Activated CD4-positive, alpha-beta memory T cell treated with anti-CD3 and anti-CD28 coated beads, Interleukin-2, amount 10 ng/mL, durations not matched to agents 7 days and 5 days (primary cell): ENCODE measurements around the gene PRR11. TPM values are rescaled to one million over a fixed set of nuclear protein-coding genes. Genes with fewer than 3 reads are reported as not detected.

Experiments used
- CTCF ChIA-PET: fragments of 350-600 bp; sonication (Branson Sonifier 250); formaldehyde crosslinking; loops from one replicate; lab custom pipeline; 2021; ENCODE audit warnings: antibody characterized with exemption, inconsistent platforms; lab: Charles Lee
- POLR2A ChIA-PET: fragments of 350-600 bp; sonication (Branson Sonifier 250); formaldehyde crosslinking; loops from one replicate; lab custom pipeline; 2021; ENCODE audit warnings: antibody characterized with exemption; lab: Charles Lee
- DNase-seq: peaks from one replicate; pipeline ENCODE4 v3.0.0-alpha.2; 2020
- H3K27ac Mint-ChIP-seq: one replicate; pipeline ENCODE4 v1.8.0; 2021; ENCODE audit warnings: mild to moderate bottlenecking, mixed read lengths
- H3K27me3 Mint-ChIP-seq: one replicate; pipeline ENCODE4 v1.8.0; 2021; ENCODE audit warnings: mixed read lengths
- H3K36me3 Mint-ChIP-seq: one replicate; pipeline ENCODE4 v1.8.0; 2021; ENCODE audit warnings: low read depth, mixed read lengths
- H3K4me1 Mint-ChIP-seq: one replicate; pipeline ENCODE4 v1.8.0; 2021; ENCODE audit warnings: mixed read lengths
- H3K4me3 Mint-ChIP-seq: one replicate; pipeline ENCODE4 v1.8.0; 2021; ENCODE audit warnings: mild to moderate bottlenecking, mixed read lengths
- H3K9me3 Mint-ChIP-seq: one replicate; pipeline ENCODE4 v1.8.0; 2021; ENCODE audit warnings: mixed read lengths
- total RNA-seq, 2 experiments: library from RNA; stranded (reverse); gene quantifications; one replicate each; pipeline ENCODE4 v1.2.3, GENCODE V29; 2021

The PRR11 gene
- total RNA-seq, 2 experiments from 2014 or later = 68.2 to 70.6 TPM

DNA sequence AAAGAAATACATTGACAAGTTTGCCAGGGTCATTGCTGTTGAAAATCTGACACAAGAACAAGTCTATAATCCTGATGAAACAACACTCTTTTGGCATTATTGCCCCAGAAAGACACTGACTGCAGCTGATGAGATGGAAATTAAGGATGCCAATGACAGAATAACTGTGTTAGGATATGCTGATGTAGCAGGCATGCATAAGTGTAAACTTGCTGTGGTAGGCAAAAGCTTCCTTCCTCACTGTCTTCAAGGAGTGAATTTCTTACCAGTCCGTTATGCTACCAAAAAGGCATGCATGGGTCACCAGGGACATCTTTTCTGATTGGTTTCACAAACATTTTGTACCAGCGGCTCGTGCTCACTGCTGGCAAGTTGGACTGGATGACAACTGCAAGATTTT lies 75.2 kb downstream of the PRR11 start:
- ChIA-PET CTCF (interaction anchor here (0.7 kb wide), 1 partner anchor 702 kb away, joined by 3 read pairs; no protein-coding TSS in a partner anchor), POLR2A (no interaction called here)
- Mint-ChIP-seq H3K27ac (no peak overlapping the region), H3K9me3 (no peaks in the 10 kb centered on the region), H3K27me3 (no peaks in the 10 kb centered on the region), H3K4me1 (peaks cover 4% of the 10 kb centered on the region), H3K36me3 (no peaks in the 10 kb centered on the region), H3K4me3 (no peak overlapping the region)
- no peak for DNase-seq

- Mint-ChIP-seq H3K4me1 (peaks cover 4% of the 10 kb centered on the region), H3K27me3 (no peaks in the 10 kb centered on the region), H3K9me3 (no peaks in the 10 kb centered on the region), H3K36me3 (no peaks in the 10 kb centered on the region), H3K4me3 (no peak overlapping the region), H3K27ac (no peak overlapping the region)
- CTCF ChIA-PET = no interaction called here
- DNase-seq = no peak
- POLR2A ChIA-PET = no interaction called here
Measured at GRCh38 chr17:59234631-59235030, 79.1 kb downstream of the PRR11 start.

GRCh38 chr17:59238906-59239305 lies 83.4 kb downstream of the PRR11 start:
- H3K36me3 Mint-ChIP-seq = no peaks in the 10 kb centered on the region
- H3K9me3 Mint-ChIP-seq = no peaks in the 10 kb centered on the region
- CTCF ChIA-PET = interaction anchor here (0.9 kb wide), 2 partner anchors 11 to 19 kb away, joined by 3 to 4 read pairs; partner anchors contain the start of gene GDPD1
- no peak overlapping the region for H3K4me3 Mint-ChIP-seq
- DNase-seq = no peak
- POLR2A ChIA-PET = no interaction called here
- H3K27ac Mint-ChIP-seq = no peak overlapping the region
- H3K27me3 Mint-ChIP-seq = no peaks in the 10 kb centered on the region
- peaks cover 4% of the 10 kb centered on the region for H3K4me1 Mint-ChIP-seq

DNA sequence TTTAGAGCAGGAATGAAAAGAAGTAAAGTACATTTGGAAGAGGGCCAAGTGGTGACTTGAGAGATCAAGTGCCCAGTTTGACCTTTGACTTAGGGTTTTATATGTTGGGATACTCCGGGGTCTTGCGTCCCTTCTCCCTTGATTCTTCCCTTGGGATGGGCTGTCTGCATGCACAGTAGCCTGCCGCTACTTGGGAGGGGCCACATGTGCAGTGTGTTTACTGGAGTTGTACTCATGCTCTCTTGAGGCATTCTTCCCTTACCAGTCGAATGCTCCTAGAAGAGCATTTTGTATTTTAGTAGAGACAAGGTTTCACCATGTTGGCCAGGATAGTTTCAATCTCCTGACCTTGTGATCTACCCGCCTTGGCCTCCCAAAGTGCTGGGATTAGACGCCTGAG lies 88.5 kb downstream of the PRR11 start:
- DNase-seq = no peak
- no peak overlapping the region for H3K4me3 Mint-ChIP-seq
- no peak overlapping the region for H3K27ac Mint-ChIP-seq
- H3K4me1 Mint-ChIP-seq = no peaks in the 10 kb centered on the region
- CTCF ChIA-PET = no interaction called here
- H3K27me3 Mint-ChIP-seq = no peaks in the 10 kb centered on the region
- no peaks in the 10 kb centered on the region for H3K36me3 Mint-ChIP-seq
- POLR2A ChIA-PET = no interaction called here
- no peaks in the 10 kb centered on the region for H3K9me3 Mint-ChIP-seq

Other genes starting within 250 kb of the PRR11 start
- 10 to 100 TPM; 23.7 to 24.5 TPM for gene TRIM37, start 48.9 kb upstream of the PRR11 start, total RNA-seq
- 100 to 1,000 TPM in 1 of 2 experiments, 10 to 100 TPM in 1; 88.1 to 101 TPM for gene SKA2, start 560 bp upstream of the PRR11 start, total RNA-seq
- gene SMG8, start 54.3 kb downstream of the PRR11 start, total RNA-seq = 10 to 100 TPM; 15.3 to 16.2 TPM
- gene GDPD1, start 64.8 kb downstream of the PRR11 start, total RNA-seq = 1 to 10 TPM; 4.7 to 4.8 TPM
- 10 to 100 TPM; 17.1 to 18.4 TPM for gene YPEL2, start 175.9 kb downstream of the PRR11 start, total RNA-seq